Spleen (tissue), 7 donors: Measurements from ENCODE around the gene CTXND1.

ENCODE experiments used
- POLR2A ChIP-seq, 3 donors: fragments of 450-650 bp; IDR thresholded peaks; one replicate each; pipeline ENCODE4 v1.5.1; 2017; ENCODE audit warnings: antibody characterized with exemption in 3 of 3, mild to moderate bottlenecking in 1 of 3
- POLR2AphosphoS5 ChIP-seq, 3 donors: sonication (generic); formaldehyde crosslinking; IDR thresholded peaks; one replicate each; pipeline ENCODE4 v1.5.1; 2017; ENCODE audit warnings: antibody characterized with exemption in 3 of 3
- TF ChIP-seq, protein P1 (sequence below), 11 experiments: fragments of 200-600 bp in 7 of 11; fragments of 450-650 bp in 4 of 11; sonication (generic) in 4 of 11; IDR thresholded peaks in 8 of 11; conservative IDR thresholded peaks in 3 of 11; 1 replicate in 7 of 11; 2 replicates in 4 of 11; pipeline versions ENCODE4 v1.4.0 to v1.8.0; 2016 to 2021; ENCODE audit warnings: antibody characterized with exemption in 11 of 11, inconsistent platforms in 4 of 11, mild to moderate bottlenecking in 1 of 11
- donor health status: DM: no; HTN: no; CAD: no; lungs with moderate emphysema.
- donor health status: DM: no; HTN: no; CAD: no.
- donor health status: DM: no; HTN: no; CAD: no.

DNA sequence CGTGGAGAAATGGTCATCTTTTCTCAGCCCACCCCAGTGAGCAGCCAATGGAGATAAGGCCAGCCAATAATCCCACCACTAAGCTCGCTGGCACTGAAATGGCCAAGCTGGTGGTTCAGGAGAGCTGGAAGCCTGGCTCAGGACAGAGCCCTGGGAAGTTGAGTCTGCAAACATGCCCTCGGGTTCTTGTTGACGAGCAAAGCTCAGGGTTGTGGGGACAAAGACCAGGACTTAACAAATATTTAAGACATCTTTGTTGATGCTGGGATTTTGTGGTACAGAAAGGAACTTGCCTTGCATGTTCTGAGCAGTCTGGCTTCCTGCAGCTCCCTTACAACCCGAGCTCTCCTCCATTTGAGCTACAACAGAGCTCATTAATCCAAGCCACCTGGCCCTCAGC lies 94.8 kb downstream of the CTXND1 start:
- TF ChIP-seq POLR2A (IDR thresholded peaks at IDR 0.05) (no peak), POLR2AphosphoS5 (IDR thresholded peaks at IDR 0.05) (no peak)
- TF ChIP-seq, protein P1, sequence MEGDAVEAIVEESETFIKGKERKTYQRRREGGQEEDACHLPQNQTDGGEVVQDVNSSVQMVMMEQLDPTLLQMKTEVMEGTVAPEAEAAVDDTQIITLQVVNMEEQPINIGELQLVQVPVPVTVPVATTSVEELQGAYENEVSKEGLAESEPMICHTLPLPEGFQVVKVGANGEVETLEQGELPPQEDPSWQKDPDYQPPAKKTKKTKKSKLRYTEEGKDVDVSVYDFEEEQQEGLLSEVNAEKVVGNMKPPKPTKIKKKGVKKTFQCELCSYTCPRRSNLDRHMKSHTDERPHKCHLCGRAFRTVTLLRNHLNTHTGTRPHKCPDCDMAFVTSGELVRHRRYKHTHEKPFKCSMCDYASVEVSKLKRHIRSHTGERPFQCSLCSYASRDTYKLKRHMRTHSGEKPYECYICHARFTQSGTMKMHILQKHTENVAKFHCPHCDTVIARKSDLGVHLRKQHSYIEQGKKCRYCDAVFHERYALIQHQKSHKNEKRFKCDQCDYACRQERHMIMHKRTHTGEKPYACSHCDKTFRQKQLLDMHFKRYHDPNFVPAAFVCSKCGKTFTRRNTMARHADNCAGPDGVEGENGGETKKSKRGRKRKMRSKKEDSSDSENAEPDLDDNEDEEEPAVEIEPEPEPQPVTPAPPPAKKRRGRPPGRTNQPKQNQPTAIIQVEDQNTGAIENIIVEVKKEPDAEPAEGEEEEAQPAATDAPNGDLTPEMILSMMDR (IDR thresholded peaks at IDR 0.05 in 8 of 11, conservative IDR thresholded peaks at IDR 0.05 in 3 of 11): no peak
